AG08396 (cell line): ENCODE results near the gene C16orf87.
A peak's percentile ranks its signal among the peaks of the same experiment; 100 is the strongest.
"Not testable (repeated sequence)": the region's sequence is repeated elsewhere in the genome, so short reads cannot be mapped to it uniquely, and the experiment has no call there.

ENCODE experiments used
- DNase-seq: peaks from one replicate; pipeline ENCODE4 v3.0.0; 2012; ENCODE audit warnings: low spot score, mixed read lengths

C16orf87 gene, protein sequence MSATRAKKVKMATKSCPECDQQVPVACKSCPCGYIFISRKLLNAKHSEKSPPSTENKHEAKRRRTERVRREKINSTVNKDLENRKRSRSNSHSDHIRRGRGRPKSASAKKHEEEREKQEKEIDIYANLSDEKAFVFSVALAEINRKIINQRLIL

DNA sequence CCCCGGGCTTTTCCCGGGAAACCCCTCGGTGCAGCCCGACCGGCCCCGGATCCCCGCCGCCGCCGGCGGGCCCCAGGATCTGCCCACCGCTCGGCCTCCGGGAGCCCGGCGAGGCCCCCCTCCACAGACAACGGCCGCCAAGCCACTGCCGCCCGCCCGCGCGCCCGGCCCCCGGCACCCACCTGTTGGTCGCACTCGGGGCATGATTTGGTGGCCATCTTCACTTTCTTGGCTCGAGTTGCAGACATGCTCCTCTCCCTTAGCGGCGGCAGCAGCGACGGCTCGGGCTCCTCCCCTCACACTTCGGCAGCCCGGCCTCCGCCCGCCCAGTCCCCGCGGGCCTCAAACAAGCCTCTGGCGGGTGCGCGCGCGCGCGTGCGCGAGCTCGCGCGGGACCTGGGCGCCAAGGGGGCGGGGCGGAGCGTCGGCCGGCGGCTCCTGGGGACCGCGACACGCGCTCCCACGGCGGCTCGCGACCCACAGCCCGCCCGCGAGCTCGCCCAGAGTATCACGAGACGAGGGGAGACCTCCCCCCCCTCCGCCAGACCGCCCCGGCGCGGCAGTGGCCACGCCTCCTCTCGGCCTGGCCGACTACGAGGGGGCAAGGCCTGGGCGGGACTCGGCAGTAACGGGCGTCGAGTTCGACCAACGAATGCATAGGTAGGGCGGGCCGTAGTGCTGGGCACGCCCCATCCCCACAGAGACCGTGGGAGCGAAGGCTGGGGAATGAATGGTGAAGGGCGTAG is at the start of gene C16orf87:
C16orf87 (minus strand) TSS at position 279 of the 746 bp plus-strand sequence; CDS start at position 248, 31 bp downstream.
- peak; percentile 98 for DNase-seq

DNA sequence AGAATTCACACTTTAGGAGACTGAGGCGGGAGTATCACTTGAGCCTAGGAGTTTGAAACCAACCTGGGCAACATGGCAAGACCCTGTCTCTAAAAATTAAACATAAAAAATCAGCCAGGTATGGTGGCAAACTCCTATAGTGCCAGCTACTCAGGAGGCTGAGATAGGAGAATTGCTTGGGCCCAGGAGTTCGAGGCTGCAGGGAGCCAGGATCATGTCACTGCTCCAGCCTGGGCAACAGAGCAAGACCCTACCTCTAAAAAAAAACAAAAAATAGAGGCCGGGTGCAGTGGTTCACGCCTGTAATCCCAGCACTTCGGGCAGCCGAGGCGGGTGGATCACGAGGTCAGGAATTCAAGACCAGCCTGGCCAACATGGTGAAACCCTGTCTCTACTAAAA is 44.3 kb upstream of the C16orf87 start:
- no peak for DNase-seq

DNA sequence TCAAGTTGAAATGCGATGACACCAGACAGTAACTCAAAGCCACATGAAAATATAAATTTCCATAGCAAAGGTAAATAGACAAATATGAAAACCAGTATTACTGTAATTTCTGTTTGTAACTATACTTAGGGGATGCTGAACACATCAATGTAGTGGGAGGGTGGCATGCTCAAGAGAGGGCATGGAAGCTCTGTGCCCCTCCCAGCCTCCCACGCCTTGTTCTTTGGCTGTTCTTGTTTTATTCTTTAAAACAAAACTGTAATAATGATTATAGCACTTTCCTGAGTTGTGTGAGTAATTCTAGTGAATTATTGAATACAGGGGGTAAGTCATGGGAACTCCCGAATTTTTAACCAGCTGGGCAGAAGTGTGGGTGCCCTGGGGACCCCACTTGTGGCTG is 42.2 kb upstream of the C16orf87 start:
- no peak for DNase-seq

DNA sequence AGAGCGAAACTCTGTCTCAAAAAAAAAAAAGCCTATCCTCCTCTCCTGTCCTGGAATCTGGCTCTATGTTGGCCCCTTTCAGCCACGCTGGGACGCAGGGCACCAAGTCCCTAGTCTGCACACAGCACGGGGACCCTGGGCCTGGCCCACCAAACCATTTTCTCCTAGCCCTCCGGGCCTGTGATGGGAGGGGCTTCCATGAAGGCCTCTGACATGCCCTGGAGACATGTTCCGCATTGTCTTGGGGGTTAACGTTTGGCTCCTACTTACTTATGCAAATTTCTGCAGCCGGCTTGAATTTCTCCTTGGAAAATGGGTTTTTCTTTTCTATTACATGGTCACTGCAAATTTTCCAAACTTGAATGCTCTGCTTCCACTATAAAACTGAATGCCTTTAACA is 40.6 kb upstream of the C16orf87 start:
- no peak for DNase-seq

DNA sequence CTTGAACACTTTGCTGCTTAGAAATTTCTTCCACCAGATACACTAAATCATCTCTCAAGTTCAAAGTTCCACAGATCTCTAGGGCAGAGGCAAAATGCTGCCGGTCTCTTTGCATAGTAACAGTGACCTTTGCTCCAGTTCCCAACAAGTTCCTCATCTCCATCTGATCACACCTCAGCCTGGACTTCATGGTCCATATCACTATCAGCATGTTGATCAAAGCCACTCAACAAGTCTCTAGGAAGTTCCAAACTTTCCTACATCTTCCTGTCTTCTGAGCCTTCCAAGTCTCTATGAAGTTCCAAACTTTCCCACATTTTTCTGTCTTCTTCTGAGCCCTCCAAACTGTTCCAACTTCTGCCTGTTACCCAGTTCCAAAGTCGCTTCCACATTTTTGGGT is 37.9 kb upstream of the C16orf87 start:
- DNase-seq: not testable (repeated sequence)

DNA sequence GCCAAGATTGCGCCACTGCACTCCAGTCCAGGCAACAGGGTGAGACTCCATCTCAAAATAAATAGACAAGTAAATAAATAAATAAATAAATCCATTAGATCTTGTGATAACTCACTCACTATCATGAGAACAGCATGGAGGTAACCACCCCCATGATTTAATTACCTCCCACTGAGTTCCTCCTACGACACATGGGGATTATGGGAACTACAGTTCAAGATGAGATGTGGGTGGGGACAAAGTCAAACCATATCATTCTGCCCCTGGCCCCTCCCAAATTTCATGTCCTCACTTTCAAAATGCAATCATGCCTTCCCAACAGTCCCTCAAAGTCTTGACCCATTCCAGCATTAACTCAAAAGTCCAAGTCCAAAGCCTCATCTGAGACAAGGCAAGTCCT is 36.5 kb upstream of the C16orf87 start:
- not testable (repeated sequence) for DNase-seq

DNA sequence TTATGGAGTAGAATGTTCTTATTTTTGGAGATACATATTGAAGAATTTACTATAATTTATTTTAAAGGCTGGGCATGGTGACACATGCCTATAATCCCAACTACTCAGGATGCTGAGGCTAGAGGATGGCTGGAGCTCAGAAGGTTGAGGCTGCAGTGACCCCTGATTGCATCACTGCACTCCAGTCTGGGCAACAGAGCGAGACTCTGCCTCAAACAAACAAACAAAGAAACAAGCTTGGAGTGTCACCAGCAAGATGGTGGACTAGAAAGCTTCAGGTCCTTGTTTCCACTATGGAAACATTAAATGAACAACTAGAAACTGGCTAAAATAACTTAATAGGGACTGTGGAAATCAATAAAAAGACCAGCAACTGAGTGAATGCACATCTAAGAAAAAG is 35.3 kb upstream of the C16orf87 start:
- no peak for DNase-seq

DNA sequence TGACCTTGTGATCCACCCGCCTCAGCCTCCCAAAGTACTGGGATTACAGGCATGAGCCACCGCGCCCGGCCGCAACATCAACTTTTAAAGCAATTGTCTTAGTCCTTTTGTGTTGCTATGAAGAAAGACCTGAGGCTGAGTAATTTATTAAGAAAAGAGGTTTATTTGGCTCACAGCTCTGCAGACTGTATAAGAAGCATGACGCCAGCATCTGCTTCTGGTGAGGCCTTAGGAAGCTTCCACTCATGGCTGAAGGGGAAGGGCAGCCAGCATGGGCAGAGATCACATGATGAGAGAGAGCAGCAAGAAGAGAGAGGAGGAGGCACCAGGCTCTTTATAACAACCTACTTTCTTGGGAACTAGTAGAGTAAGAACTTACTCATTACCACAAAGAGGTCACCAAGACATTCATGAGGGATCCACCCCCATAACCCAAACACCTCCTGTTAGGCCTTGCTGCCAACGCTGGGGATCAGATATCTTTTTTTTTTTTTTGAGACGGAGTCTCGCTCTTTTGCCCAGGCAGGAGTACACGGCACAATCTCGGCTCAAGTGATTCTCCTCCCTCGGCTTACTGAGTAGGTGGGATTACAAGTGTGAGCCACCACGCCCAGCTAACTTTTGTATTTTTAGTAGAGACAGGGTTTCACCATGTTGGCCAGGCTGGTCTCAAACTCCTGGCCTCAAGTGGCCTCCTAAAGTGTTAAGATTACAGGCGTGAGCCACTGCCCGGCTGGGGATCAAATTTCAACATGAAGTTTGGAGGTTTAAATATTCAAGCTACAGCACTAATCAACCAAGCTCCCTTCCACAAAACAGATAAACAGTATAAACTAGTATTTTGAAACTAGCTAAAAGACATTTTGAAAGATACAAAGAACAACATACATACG is 31.8 kb upstream of the C16orf87 start:
- no peak for DNase-seq

DNA sequence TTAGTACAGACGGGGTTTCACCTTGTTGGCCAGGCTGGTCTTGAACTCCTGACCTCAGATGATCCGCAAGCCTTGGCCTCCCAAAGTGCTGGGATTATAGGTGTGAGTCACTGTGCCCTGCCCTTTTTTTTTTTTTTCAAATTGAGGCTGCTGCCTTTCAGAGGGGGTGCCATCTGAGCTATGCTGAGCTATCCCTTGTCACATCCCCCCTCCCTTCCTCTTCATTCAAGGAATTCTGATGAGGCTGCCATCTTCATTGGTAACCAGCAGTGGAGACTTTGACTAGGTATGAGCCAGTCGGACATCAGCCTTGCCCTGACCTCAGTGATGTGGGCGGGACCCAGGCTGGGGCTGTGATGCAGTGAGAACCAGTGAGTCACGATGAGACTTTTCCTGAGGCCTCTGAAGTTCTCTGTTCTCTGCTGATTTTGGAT is 28.8 kb upstream of the C16orf87 start:
- DNase-seq: peak; percentile 86

DNA sequence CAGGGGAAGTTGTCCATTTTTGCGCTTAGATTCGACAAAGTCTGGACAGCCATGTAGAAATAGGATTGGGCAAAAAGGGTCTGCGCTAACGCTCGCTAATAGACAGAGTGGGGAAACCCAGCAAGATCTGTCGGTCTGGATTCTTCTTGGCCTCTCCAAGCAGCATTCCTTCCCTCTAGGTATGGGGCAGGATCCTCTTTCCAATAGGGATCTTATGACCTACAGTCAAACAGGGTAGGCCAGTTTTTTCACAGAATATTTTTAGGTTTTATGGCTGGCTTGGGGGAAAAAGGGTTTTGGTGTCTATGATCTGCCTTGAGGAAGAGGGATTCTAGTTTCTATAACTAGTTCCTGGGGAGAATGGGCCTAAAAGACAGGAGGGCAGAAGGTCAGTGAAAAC is 27.2 kb upstream of the C16orf87 start:
- DNase-seq: no peak

DNA sequence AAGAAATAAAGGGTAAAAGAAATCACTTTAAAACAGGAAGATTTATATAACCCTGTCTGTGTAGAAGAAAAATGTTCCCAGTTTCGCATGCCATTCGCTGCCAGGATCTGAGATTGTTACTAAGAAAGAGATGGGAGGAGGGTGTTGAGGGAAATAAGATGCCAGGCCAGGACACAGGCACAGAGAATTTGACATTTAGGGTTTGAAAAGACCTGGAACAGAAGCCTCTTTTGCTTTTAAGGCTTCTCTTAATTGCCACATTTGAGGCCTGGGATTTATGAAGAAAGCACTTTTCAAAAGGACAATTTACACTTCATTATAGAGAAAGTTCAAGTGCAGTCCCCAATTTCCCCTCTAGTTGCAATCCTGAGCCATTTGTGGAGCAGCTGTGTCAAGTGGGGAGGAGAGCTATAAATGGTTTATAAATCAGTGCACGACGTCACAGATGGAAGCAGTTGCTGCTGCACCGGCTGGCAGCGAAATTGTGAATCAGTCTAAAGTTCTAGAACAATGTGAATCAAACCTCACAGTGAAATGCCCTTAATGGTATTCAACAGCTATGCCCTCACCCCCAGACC is 26.5 kb upstream of the C16orf87 start:
- peak; percentile 77 for DNase-seq

DNA sequence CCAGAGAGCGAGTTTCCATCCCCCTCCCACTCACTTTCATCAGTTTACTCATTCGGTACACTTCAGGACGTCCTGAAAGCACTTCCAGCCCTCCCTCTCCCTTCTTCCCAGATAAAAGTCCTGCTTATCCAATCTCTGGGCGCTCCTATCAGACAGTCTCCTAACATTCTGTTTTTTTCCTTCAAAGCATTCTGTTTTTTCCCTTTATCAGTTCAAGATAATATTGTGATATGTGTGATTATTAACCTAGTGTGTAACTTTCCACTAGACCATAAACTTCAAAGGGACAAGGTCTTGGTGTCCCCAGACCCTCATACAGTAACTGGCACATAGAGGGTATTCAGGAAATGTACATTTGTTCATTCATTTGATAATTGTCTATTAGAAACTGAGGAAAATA is 24.4 kb upstream of the C16orf87 start:
- no peak for DNase-seq

DNA sequence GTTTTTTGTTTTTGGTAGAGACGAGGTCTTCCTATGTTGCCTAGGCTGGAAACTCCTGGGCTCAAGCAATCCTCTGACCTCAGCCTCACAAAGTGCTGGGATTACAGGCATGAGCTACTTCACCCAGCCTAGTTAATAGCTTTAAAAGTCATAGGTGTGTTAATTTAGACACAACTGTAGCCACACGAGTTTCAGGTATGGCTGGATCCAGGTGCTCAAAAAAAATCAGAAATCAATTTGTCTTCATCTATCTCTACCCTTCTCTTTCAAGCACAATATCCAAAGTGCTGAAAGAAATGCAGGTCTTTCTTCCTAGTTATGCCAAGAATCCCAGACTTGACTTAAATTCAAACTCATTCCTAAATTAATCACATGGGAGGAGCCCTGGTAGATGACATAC is 23.9 kb upstream of the C16orf87 start:
- DNase-seq: no peak

DNA sequence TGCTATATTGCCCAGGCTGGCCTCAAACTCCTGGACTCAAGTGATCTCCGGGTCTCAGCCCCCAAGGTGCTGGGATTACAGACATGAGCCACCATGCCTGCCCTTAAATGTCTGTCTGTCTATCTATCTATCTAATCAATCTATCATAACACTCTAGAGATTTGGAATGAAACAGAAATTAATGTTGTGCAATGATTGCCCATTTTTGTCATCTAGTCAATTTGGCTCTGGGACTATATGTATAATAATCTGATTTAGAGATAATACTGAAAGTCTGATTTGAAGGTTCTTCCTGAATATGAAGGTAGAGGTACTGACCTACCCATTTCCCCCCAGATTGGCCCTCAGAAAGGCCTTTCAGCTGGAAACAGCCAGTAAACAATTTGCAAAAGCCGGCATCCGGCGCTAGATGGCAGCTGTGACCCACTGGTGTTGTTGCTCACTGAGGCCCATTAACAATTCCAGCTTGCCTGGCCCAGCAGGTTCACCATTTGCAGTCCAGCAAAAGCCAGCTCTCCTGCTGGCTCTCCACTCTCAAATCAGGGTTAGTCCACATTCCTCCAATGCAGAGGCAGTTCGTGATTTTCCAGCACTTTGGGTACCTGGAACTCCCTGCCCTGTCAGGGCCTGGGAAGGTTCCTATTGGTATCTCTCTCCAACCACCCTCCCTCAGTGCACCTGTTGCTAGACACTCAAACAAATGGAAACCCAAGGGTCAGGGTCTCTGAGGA is 22.9 kb upstream of the C16orf87 start:
- DNase-seq: peak; percentile 83

DNA sequence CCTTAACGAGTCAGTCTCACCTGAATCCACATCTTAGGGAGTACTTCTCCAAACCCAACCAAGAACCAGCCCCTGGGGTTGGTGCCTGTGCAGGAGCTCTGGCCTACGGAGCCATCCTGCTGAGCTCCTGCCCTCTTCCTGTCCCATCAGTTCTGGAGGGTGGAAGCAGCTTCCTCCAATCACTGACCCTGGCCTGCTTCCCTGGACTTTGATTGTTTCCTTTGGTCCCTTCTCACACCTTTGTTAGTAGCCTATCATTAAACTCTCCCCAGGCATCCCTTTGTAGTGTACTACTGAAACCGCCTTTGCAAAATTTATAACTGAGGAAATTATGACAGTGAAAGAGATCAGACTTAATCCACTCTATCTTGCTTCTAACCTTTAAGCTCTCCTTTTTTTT is 21.1 kb upstream of the C16orf87 start:
- no peak for DNase-seq

DNA sequence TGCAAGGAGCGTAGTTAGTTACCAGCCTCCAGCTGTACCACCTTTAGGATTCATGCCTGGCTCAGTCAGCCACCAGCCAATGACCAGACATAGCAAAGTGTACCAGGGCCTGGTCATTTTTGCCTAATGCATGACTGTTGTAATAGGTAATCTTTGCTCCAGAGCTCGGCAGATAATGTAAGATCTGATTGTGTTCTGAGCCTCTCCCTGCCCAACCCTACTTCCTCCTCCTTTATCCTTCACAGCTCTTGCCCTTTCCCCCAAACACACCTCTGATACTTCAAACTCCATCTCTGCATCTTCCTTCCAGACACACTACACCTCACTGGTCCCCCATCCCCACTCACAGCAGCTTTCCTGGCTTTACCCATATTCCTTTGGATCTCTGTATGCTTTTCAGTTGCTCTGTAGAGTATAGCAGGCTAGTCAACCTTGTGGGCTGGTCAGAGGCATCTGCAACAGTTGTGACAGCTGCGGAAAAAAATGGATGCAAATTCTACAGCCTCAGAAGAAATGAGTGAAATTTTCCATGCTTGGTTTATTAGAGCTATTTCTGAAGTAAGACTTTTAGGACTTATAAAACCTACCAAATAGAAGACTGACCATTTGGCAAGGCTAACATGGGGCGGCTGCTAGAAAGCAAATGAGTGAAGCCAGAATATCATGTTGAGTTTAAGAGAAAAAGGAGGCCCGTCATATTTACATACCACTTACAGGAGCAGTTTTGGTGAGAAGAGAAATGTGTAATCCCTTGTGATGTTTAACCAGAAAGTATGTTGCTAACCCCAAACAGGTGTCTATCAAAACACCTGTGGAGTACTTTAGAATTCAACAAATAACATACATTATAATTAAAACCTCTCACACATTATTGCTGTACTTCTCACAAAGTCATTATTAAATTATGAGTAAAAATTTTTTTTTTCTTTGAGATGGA is 19.9 kb upstream of the C16orf87 start:
- DNase-seq: no peak

DNA sequence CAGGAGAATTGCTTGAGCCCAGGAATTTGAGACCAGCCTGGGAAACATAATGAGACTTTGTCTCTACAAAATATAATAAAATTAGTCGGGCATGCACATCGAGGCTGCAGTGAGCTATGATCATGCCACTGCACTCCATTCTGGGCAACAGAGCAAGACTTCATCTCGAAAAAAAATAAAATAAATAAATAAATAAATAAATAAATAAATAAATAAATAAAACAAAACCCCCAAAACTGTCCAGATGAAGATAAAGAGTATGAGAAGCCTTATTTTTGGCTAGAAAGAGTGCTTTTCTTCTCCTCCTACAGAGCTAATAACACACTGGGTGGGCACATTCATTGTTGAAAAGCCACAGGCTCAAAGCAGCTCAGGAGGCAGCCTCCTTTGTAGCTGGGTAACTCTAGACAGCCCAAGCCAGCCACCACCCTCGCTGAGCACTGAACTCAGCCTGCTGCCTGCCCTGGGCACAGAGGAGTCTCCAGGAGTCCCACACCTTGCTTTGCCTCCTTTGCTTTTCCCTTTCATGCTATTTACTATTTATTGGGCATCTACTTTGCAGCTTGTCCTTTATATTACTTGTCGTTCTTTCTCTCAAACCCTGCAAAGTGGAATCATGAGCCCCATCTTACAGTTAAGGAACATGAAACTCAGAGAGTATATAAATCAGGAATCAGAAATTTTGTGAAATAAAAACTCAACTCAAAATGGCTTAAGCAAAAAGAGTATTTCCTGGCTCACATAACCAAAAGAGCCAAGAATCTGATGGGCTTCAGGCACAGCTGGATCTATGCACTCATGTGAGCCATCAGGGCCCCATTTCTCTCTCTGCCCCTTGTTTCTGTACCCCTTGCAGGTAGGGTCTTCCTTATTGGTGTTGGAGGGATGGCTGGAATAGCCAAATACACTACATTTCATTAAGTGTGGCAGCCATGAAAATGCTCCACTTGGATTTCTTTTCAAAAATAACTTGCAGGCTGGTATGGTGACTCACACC is 18.1 kb upstream of the C16orf87 start:
- DNase-seq: no peak

DNA sequence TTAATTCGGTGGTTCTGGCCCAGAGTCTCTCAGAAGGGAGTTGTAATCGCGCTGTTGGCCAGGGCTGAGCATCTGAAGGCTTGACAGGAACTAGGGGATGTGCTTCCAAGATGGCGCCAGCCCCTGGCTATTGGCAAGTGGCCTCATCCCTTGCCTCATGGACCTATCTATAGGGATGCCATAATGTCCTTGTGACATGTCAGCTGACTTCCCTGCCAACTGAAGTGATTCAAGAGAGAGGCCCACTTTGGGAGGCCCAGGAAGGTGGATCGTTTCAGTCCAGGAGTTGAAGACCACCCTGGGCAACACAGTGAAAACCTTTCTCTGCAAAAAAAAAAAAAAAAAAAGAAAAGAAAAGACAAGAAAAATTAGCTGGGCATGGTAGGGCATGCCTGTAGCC is 15.0 kb upstream of the C16orf87 start:
- DNase-seq: no peak

DNA sequence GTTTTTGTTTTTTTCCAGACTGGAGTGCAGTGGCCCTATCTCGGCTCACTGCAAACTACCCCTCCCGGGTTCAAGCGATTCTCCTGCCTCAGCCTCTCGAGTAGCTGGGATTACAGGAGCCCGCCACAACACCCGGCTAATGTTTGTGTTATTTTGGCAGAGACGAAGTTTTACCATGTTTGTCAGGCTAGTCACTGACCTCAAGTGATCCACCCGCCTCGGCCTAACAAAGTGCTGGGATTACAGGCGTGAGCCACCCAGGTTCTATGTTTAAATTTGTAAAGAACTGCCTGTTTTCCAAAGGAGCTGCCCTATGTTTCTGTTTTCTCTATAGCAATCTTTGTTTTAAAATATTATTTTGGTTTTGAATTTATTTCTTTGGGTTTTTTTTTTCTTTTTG is 13.8 kb upstream of the C16orf87 start:
- DNase-seq: peak; percentile 50
